ENCODE measurements around the gene MACROD2. TPM values are rescaled to one million over a fixed set of nuclear protein-coding genes. Genes with fewer than 3 reads are reported as not detected.

MACROD2 gene
- total RNA-seq, 1 donor from 2014 or later, result 17.6 TPM

DNA sequence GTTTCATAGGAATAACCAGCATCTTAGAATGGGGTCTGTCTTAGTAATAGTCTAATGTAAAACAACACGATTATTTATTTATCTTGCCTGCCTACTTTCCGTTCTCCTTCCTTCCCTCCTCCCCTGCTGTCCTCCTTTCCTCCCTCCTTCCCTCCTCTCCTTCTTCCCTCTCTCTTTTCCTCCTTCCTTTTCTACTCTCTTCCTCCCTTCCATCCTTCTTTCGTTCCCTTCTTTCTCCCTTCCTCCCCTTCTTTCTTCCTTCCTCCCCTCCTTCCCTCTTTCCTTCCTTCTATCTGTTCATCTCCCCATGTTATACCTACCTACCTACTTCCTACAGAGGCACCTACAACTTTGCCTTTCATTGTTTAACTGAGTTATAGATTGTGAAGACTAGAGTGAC, 1637.4 kb downstream of the MACROD2 start:
- DNase-seq, result no peak

DNA sequence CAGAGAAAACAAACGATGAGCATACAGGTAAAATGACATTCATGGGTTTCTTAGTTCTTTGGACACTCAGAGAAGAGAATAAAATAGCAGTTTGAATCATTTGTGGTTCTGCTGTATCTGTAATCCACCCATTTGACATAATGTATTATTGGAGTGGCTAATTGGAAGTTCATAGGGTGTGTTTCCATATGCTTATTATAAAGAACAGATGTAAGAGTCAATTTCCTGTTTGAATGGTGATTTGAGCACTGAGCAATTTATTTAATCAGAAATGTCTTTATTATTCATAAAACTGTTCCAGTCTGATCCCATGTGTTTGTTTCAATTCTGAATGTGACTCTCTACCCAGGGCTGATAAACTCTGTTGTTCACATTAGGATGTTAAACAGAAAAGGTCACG, 1638.8 kb downstream of the MACROD2 start:
- DNase-seq, result peak; percentile 41

DNA sequence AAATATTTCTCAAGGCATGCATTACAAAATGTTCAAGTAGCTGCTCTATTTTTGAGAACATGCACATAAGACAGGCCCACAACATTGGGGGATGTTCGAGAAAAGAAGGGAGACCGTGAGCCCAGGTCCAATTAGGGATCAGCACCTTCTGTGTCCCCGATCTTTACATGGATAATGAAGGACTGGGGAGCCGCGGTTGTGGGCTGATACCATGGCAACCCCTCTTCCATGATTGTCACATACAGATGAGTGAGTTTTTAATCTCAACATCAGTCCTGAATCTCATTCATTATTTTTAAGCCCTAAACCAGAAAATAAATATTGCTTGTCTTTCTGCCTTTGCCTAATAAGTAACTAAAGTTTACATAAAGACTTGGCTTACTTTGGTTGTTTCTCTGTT, 1642.2 kb downstream of the MACROD2 start:
- DNase-seq, result no peak

DNA sequence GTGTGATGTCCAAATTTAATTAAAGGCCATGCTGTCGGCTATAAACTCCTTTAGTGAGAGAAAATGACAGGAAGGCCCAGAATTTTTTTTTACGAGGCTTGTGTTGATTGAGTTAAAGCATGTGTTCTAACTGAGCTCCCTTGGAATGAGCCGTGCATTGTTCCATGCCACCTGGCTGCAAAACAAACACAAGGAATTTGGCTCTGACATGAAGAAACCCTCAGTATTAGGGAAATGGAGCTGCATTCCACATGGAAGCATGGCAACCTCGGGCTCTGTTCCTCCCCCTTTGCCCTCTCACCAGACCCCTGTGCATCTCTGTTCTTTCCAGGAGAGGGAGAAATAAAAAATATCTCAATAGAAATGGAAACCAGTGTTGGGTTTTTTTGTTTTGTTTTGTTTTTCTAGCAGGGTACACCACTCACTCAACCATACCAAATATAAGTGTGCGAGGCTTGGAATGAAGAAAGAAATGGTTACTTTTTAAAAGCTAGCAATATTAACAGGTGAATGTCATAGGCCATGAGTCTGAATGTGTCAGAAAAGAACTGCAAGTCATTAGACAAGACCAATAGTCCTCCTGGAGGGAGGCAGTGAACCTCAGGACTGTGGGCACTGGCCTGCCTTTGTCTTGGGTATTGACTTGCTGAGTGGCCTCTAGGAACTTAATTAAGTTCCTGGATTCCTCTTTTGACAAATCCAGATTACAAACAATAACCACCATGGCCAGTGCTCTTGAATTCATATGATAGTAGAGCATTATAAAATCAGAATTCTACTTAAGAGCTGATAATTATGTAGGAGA, 1642.8 kb downstream of the MACROD2 start:
- no peak for DNase-seq

GRCh38 chr20:15638816-15639215, 1643.5 kb downstream of the MACROD2 start:
- DNase-seq, result no peak

GRCh38 chr20:15639839-15640238, 1644.5 kb downstream of the MACROD2 start:
- no peak for DNase-seq

GRCh38 chr20:15642109-15642508, 1646.8 kb downstream of the MACROD2 start:
- no peak for DNase-seq

- no peak for DNase-seq
These were observed 1647.4 kb downstream of the MACROD2 start for GRCh38 chr20:15642676-15643075.

DNA sequence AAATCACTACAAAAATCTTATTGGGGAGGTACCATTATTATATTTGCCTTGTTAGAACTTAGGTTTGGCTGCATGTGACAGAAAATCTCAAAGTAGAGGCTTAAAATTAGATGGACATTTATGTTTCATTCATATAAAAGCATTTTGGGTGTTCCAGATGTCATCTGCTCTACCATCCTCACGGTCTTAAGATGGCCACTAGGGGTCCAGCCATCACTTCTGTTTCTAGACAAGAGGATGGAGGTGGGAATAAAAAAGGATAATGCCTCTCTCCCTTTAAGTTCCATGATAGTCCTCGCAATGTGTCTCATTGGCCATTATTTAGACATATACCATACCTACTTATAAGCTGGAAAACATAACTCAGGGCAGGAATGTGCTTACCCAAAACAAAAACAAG, 1648.4 kb downstream of the MACROD2 start:
- no peak for DNase-seq

GRCh38 chr20:15645816-15646215, 1650.5 kb downstream of the MACROD2 start:
- DNase-seq, result no peak

DNA sequence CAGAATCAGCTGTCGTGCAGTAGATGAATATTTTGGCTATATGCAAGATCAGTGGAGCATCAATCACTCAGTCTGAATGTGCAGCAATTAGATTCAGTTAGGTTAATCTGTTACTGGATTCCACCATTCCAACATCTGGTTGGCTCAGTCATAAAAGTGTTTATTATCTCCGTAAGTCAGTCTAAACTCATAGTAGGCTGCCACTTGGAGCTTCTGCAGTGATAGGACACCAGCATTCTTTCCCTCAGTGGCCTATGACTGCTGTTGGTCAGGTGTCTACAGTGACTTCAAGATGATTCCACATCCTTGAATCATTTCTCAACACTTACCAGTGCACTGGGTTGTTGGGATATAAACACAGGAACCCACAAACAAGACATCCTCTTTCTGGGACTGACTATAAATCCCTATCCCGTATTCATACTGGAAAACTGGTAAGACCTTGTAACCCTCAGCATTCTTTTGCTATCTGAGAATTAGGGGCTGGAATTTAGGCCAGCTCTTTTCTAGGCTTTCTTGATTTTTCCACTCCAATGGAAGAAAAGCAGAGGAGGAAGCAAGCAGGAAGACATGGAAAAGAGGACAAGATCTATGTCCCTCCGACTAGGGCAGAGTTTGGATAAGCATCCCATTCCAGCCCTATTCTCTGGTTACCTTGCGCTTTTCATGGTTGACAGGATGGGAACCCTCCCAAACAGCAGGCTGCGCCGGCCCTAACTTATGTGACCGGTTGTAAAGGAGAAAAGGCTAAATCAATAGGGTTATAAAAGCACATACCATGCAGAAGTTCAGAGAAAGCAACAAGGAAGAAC, 1658.3 kb downstream of the MACROD2 start:
- no peak for DNase-seq

GRCh38 chr20:15654208-15654649, 1658.9 kb downstream of the MACROD2 start:
- DNase-seq, result no peak

- DNase-seq, result peak; percentile 50
These were observed 1660.1 kb downstream of the MACROD2 start for GRCh38 chr20:15655295-15655874.

DNA sequence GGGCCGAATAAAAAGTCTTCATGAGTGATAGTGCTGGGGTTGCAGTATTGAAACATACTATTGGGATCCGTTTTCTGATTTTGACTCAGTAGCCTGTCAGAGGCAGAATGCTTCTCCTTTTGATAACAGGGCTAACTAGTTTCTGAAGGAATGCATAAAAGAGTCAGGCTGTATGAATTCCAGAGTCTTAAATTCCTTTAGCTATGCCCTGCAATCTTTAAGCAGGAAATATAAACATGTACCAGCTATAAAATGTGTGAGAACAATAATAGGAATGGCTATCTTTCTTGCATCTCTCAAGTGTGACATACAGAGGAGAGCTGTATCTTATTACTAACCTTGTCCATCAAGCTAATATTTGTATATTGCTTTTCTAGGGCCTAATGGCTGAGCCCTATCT, 1660.8 kb downstream of the MACROD2 start:
- no peak for DNase-seq

- no peak for DNase-seq
These were observed 1663.0 kb downstream of the MACROD2 start for GRCh38 chr20:15658295-15658694.

- no peak for DNase-seq
These were observed 1677.9 kb downstream of the MACROD2 start for GRCh38 chr20:15673206-15673605.

GRCh38 chr20:15674253-15675060, 1679.1 kb downstream of the MACROD2 start:
- DNase-seq, result no peak

DNA sequence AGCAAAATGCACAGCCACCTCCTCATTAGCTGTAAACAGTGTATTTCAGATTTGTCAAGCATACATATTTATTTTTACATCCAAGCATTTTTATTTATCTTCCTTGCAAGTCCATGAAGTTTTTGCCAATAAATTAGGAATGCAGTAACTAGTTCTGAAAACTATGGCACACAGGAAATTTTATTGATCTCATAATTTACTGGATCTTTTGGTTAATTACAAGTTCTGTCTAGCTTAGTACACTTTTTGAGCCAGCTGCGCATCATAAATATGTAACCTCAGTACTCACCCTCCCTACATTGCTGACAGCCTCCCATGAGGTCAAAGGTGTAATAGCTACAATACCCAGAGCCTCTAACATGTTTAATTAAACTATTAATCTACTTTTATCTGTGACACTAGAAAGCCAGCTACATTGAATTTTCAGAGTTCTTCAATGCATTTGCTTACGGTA, 1679.8 kb downstream of the MACROD2 start:
- no peak for DNase-seq

DNA sequence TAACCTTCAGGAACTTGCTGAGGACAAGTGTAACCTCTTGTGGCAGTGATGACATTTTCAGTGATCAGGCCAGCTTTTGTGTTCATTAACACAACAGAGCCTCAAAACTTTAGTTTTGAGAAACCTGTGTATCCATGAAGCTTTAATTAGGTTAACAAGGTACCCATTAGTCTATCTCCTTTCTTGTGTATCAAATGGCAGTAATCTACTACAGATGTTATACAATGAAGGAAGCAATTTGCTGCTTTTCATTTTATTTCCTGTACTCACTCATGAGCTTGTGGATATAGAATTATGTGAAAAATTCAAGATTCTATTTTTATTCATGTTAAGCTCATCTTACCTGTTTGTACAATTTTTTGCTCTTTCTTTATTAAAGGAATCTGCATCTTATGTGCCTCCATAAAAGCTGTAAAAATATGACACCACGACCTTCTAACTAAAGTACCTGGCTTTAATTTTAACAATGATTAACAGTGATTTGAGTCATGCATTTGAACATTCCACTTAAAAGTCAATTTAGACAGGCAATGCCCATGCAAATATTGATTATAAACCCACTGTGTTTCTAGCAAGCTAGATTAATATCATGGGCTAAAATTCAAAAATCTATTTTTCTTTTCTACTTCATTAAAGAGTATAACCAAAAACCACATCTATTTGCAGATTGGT, 1680.6 kb downstream of the MACROD2 start:
- no peak for DNase-seq

GRCh38 chr20:15676815-15677214, 1681.5 kb downstream of the MACROD2 start:
- no peak for DNase-seq

DNA sequence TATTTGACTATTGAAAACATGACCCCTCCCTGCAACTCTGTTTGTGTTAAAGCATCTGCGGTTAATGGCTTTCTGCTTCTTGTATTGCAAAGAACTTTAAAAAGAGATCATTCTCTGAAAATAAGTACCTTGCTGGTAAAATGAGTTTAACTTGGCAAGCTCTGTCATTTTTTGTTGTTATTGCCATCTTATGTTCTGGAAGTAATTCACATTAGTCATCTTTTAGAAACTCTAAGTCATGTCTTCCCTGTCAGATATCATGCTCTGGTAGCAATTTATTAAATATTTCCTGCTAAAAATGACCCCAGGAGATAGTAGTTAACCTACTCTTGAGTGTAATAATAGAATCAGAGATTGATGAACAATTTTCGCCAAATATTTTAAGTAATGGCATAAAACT, 1687.4 kb downstream of the MACROD2 start:
- DNase-seq, result no peak

DNA sequence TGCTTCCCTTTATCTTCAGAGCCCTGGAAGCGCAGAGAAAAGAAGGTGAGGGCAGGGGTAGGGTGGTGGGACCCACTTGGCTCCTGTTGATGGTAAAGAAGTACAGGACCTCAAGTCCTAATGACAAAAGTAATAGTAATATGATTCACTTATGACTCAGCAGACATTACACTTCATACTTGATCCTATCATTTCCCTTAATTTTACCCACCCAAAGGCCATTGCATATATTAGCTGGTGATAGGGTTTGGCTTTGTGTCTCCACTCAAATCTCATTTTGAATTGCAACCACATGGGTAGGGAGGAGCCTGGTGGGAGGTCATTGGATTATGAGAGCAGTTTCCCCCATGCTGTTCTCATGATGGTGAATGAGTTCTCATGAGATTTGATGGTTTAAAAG, 1697.3 kb downstream of the MACROD2 start:
- no peak for DNase-seq
